ENCODE data around the gene RPS2.
A peak's percentile ranks its signal among the peaks of the same experiment; 100 is the strongest.
"Not testable (repeated sequence)": the region's sequence is repeated elsewhere in the genome, so short reads cannot be mapped to it uniquely, and the experiment has no call there.

RPS2 gene

DNA sequence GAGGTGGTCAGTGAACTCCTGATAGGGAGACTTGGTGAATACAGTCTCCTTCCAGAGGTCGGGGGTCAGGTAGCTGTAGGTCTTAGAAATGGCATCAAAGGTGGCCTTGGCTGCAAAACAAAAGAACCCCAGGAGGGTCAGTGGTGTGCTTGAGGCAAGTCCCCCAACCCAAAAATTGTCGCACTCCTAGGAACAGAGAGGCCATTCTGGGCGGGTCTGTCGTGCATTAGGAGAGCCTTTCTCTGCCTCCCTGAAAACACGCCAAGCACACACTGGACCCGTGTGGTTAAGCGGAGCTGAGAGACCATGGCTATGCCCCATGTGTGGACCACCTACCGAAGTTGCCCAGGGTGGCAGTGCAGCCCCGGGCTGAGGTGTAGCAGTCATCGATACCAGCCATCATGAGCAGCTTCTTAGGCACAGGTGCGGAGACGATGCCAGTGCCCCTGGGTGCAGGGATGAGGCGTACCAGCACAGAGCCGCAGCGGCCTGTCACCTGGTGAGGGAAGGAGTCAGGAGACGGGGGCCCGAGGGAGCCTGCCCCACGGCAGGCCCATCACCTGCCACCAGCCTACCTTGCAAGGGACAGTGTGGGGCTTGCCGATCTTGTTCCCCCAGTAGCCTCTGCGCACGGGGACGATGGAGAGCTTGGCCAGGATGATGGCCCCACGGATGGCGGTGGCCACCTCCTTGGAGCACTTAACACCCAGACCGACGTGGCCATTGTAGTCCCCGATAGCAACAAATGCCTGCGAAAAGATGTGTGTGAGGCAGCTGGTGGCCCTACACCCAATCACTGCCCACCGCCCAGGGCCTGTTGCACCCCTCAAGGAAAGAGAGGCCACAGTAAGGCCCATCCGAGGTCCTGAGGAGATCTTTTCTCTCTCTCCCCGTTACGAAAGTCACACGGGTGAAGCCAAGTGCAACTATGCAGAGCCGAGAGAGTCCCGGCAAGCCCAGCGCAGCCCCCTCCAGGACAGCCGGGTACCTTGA lies 2.2 kb downstream of the RPS2 start:
- not testable (repeated sequence) for DNase-seq (ENCODE audit: low spot score)

GRCh38 chr16:1961651-1962067 lies 3.0 kb downstream of the RPS2 start:
- DNase-seq (ENCODE audit: low spot score): no peak

DNA sequence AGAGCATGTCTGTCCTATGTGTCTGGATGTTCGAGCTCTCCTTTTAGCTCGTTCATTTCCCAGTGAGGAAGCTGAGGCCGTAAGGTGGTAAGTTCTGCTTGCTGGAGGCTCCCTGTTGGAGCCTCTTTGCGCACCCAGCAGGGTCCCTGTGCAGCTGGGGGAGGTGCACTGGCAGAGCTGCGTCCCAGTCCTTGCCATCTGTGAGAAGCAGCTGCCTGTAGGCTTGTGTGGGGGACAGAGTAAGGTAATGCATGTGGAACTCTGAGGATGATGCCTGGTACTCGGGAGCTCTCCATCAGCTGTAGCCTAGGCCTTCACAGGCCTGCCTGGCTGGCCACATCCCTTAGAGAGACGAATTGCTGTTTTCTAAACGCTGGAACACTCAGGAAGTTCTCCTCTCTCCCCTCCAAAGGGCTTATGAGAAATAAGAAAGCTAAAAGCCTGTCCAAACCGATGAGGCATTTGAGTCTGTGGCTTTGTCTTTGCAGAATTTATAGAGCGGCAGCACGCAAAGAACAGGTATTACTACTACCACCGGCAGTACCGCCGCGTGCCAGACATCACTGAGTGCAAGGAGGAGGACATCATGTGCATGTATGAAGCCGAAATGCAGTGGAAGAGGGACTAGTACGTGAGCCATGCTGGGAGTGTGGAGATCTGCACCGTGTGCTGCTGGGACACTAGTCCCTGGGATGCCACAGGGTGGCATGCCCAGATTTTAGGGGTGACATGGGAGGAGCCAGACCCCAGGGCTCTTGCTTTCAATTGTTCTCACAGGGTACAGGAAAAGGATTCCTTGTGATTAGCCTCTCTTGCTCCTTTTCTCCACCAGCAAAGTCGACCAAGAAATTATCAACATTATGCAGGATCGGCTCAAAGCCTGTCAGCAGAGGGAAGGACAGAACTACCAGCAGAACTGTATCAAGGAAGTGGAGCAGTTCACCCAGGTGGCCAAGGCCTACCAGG lies 3.7 kb downstream of the RPS2 start:
- DNase-seq (ENCODE audit: low spot score): no peak

DNA sequence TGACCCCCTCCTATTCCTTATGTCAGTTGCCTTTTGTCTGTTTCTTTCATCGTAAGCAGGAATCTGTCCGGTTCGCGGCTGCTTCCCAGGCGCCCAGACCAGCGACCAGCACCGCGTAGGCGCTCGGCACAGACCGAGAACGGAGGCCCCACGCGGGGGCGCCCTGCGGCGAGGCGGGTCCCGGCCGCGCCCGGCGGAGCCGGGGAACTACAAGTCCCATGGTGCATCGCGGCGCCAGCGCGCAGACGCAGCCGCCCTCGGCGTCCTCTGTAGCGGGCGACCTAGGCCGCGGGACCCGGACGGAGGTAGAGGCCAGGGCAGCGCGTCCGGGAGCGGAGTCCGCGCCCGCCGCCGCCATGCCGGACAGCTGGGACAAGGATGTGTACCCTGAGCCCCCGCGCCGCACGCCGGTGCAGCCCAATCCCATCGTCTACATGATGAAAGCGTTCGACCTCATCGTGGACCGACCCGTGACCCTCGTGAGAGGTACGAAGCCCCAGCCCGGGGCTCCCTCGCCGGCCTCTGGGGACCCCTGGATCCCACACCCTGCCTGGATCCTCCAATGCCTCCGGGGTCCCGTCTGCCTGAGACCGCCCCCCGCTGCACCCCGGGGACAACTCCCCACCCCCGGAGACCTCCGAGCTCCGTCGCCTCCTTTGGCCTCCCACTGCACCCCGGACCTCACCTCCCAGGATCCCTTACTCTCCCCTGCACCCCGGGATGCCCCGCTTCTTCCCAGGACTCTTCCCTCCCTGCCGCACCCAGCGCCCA lies 5.2 kb downstream of the RPS2 start, which contains the start of gene NDUFB10:
Gene NDUFB10, plus strand, starts transcription at position 270 of the 771 bp plus-strand sequence. Its CDS starts 87 bp downstream, at position 357.
- peak; percentile 80 for DNase-seq (ENCODE audit: low spot score)

DNA sequence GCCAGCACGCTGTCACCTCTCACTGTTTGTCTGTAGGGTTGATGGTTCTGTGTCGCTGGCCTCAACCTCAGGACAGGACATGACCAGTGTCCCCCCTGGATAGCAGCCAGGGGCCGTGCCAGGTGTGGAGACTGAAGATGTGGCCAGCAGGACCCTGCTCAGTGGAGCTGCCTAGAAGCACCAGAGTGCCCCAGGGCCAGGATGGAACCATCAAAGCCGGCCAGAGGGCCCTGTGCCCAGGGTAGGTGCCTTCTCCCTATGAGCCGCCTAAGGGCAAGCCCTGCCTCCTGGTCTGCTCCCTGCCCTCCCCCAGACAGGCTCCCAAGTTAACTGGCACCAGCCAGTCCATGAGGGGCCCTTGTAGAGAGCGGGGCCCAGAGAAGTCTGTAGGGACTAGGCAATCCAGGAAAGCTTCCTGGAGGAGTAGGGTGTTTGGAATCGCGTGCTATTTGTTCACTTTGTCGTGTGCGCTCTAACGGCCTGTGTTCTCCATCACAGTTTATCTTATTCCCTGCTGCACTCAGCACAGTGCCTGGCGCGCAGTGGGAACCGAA lies 5.8 kb downstream of the RPS2 start:
- no peak for DNase-seq (ENCODE audit: low spot score)

GRCh38 chr16:1958143-1958491 lies 6.5 kb downstream of the RPS2 start:
- DNase-seq (ENCODE audit: low spot score): not testable (repeated sequence)

DNA sequence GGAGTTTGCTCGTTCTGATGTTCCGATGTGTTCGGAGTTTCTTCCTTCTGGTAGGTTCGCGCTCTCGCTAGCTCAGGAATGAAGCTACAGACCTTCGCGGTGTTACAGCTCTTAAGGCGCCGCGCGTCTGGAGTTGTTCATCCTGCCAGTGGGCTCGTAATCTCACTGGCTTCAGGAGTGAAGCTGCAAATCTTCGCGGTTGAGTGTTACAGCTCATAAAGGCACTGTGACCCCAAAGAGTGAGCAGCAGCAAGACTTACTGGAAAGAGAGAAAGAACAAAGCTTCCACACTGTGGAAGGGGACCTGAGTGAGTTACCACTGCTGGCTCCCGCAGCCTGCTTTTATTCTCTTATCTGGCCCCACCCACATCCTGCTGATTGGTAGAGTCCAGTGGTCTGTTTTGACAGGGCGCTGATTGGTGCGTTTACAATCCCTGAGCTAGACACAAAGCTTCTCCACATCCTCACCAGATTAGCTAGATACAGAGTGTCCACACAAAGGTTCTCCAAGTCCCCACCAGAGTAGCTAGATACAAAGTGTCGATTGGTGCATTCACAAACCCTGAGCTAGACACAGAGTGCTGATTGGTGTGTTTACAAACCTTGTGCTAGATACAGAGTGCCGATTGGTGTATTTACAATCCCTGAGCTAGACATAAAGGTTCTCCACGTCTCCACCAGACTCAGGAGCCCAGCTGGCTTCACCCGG lies 7.0 kb downstream of the RPS2 start:
- DNase-seq (ENCODE audit: low spot score): not testable (repeated sequence)

- no peak for DNase-seq (ENCODE audit: low spot score)
These were observed 10.9 kb downstream of the RPS2 start for GRCh38 chr16:1953734-1954133.

DNA sequence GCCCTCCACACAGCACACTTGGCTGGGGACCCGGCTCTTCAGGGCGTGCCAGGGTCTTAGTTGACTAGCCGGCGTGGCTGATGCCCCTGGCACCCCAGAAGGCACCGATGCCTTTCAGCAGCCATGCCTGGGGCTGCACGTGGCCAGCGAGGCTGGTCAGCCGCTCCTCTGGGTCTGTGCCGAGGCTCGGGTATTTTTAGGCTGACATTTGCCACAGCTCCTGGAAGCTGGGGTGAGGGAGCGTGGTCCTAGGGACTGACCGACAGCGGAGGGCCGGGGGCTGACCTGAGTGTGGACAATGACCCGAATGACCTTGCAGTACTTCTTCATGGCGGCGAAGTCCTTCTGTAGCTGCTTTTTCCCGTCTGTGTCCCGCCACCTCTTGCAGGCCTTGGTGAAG lies 14.1 kb downstream of the RPS2 start:
- no peak for DNase-seq (ENCODE audit: low spot score)

DNA sequence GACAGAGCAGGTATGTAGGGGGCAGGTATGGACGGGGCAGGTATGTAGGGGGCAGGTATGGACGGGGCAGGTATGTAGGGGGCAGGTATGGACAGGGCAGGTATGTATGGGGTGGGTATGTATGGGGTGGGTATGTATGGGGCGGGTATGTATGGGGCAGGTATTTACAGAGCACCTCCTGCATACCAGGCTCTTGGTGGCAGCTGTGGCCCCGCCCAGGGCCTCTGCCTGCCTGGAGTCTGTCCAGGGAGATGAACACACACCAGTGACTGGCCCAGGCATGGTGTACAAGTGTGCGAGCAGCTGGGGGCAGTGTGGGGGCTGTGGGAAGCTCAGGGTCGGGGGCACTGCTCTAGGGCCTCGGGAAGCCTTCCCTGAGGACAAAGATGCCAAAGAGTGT lies 14.6 kb downstream of the RPS2 start:
- no peak for DNase-seq (ENCODE audit: low spot score)

GRCh38 chr16:1949507-1949906 lies 15.1 kb downstream of the RPS2 start:
- no peak for DNase-seq (ENCODE audit: low spot score)

DNA sequence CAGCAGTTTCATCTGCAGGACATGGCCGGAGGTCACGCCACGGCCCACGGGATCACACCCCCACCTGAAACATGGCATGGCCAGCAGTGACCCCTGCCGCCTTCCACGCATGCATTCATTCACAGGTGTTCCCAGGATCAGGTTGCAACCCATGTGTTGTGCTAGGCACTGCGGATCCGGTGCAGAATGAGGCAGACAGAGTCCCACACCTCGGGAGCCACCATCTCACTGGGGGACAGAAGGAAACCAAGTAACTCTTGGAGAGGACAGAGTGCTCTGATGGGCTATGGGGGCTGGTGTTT lies 17.3 kb downstream of the RPS2 start:
- no peak for DNase-seq (ENCODE audit: low spot score)

DNA sequence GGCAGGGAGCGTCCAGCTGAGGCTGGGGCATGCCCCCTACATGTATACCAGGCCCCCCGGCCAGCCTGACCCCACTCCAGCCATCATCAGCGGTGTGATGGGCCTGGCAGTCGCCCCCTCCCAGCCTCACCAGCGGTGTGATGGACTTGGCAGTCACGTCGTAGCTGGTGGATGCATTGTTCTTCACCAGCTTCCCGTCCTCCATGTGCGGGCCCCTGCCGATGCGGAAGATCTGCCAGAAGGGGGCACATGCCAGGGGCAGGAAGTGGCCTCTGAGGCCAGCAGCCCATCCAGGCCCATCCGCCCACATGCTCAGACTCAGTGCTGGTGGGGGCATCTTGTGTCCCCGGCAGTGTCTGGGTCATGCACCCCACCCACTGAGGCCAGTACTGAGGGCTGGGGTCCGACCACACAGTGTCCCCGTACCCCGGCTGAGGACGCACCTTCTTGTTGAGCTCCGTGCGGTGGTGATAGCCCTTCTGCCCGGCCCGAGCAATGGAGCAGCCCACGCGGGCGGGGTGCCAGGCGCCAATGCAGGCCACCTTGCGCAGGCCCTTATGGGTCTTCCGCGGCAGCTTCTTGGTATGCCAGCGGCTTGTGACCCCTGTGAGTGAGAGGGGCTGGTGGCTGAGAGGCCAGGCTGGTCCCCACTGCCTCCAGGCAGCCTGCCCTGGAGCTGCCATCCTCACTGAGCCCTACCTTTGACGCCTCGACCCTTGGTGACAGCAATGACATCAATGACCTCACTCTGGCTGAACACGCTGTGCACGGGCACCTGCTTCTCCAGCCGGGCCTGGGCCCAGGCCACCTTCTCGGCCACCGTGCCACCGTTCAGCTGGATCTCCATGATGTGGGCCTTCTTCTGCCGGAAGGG lies 17.9 kb downstream of the RPS2 start:
- DNase-seq (ENCODE audit: low spot score): no peak

DNA sequence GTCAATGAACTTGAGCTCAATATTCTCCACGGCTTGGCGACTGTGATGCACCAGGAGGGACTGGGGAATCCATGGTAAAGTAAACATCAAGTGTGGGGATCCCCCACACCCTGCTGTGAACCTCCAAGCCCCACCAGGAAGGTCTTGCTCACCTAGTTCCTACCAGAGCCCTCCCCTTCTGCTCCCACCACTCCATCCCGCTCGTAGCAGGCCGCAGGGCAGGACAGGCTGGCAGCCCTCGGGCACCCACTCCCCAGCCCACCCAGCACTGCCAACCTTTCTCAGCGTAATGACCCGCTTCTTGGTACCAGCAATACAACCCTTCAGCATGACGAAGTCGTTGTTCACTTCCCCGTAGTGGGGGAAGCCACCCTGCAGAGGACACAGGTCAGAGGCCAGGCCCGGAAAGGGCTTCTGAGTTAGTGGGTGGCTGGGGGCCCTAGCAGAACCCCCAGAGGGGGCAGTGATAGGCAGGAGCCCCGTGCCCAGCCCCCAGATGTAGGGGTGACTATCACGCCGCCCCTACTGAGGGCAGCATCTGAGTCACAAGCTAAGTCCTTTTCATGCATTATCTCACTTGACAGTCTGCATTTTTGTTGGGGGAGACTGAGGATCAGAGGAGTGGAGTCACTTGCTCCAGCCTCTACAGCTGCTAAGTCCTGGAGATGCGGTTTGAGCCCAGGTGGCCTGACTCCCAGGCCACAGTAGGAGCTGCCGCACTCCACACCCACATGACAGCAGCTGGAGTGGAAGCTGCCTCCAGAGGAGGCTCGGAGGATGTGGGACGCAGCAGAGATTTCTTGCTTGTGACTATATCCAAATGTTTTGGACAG lies 18.9 kb downstream of the RPS2 start:
- DNase-seq (ENCODE audit: low spot score): no peak

DNA sequence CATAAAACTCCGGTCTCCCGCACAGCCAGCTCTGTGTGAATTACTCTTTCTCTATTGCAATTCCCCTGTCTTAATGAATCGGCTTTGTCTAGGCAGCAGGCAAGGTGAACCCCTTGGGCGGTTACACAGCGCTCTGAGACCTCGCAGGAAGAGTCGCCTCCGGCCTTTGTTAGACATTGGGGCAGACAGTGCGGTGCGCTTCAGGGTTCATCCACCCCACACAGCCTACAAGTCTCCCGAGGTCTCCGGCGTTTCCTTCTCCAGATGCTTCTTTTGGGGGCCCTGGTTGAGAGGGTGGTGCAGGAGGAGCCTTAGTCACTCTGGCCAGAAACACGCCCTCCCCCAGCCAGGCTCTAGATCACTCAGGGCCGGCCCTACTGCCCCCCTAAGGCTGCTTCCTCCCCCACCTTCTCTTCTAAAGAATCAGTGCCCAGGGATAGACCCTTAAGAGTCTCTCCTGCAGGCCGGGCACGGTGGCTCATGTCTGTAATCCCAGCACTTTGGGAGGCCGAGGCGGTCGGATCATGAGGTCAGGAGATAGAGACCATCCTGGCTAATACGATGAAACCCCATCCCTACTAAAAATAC lies 19.9 kb downstream of the RPS2 start:
- DNase-seq (ENCODE audit: low spot score): no peak

GRCh38 chr16:1942810-1943726 lies 21.6 kb downstream of the RPS2 start, which contains the start of gene MSRB1:
TSS of gene MSRB1 (minus strand) at chr16:1943199. CDS start at chr16:1943156, 43 bp downstream.
- peak; percentile 99 for DNase-seq (ENCODE audit: low spot score)

DNA sequence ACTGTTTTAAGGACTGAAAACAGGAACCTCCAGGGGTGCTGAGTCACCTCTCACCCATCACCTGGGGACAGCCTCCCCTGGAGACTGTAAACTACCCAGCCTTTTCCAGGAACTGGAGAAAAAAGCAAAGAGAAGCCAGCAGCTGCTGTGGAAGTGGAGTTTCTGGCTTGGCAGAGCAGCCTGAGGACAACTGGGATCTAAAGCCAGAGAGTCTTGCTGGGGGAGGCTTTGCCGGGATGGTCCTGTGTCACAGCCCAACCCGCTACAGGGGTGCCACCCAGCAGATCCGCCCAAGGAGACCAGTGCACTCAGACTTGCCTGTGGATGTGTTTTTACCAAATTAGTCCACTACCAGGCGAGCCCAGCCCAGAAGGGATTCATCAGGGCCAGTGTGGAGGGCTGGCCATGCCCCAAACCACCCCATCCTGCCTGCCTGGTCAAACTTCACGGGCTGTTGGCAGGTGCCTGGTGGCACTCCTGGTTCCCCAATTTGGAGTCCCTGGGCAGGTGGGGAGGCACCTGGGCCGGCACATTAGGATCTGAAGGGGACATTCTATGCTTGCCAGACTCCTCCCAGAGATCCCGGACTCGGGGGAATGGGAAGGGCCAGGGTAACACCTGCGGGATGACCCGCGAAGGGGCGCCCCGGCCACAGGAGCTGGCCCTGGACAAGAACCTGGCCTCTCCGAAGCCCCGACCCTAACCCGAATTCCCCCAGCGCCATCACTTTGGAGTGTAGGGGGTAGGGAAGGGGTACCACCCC lies 22.4 kb downstream of the RPS2 start:
- DNase-seq (ENCODE audit: low spot score): no peak
